Activated CD8-positive, alpha-beta memory T cell treated with anti-CD3 and anti-CD28 coated beads for 36 hours (primary cell): Measurements from ENCODE around the gene VRK3. TPM values are rescaled to one million over a fixed set of nuclear protein-coding genes. Genes with fewer than 3 reads are reported as not detected.
"Not testable (repeated sequence)": the region's sequence is repeated elsewhere in the genome, so short reads cannot be mapped to it uniquely, and the experiment has no call there.

Source experiments
- CTCF ChIA-PET: fragments of 350-600 bp; sonication (Branson Sonifier 250); formaldehyde crosslinking; loops from one replicate; lab custom pipeline; 2021; ENCODE audit warnings: antibody characterized with exemption; lab: Charles Lee
- POLR2A ChIA-PET: fragments of 350-600 bp; sonication (Branson Sonifier 250); formaldehyde crosslinking; loops from one replicate; lab custom pipeline; 2021; ENCODE audit warnings: antibody characterized with exemption; lab: Charles Lee
- total RNA-seq, 2 experiments: library from RNA; stranded (reverse); gene quantifications; one replicate each; pipeline ENCODE4 v1.2.3, GENCODE V29; 2021

VRK3 gene
- total RNA-seq, 2 experiments from 2014 or later, result 53.4 to 54.9 TPM

DNA sequence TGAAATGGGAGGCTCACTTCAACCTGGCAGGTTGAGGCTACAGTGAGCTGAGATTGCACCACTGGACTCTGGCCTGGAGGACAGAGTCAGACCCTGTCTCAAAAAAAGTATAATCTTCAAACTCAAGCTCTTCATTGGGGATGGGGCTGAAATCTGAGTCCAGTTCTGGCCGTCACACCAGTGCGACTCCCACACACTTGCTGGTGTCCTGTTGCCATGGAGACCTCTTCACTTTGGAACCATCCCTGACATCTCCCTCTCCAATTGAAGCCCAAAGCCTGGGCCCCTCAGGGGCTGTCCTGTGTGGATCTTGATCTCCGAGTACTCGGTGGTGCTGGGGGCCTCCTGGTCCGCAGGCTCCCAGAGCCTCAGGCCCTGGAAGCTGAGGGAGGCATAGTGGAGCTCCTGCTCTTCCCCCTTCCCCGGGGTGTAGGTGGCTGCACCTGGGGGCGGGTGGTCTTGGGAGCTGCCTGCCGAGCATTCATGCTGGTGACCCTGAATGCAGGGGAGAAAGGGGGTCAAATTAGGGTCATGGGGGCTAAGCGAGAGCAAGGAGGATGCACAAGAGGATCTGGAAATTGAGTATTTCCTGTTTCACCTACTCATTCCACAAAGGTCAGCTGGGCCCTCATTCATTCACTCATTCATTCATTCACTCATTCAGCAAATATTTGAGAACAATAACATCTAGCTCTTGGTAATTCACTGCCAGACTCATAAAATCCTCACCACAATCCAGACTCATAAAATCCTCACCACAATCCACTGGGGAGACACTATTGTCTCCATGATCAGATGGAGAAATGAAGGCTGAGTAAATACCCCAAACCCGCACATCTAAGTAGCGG, 75.2 kb downstream of the VRK3 start:
- POLR2A ChIA-PET, result no interaction called here
- CTCF ChIA-PET, result interaction anchor here (1.3 kb wide), 1 partner anchor 12 kb away, joined by 4 read pairs; no protein-coding TSS in a partner anchor

- ChIA-PET CTCF (no interaction called here), POLR2A (no interaction called here)
Observed at GRCh38 chr19:49946415-49946814, 78.8 kb downstream of the VRK3 start.

DNA sequence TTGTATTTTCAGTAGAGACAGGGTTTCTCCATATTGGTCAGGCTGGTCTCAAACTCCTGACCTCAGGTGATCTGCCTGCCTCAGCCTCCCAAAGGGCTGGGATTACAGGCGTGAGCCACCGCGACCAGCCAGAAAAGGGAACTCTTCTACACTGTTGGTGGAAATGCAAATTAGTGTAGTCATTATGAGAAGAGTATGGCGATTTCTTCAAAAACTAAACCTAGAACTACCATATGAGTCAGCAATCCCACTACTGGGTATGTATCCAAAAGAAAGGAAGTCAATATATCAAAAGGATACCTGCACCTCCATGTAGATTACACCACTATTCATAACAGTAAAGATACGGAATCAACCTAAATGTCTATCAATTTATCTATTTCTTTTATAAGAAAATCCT, 80.6 kb downstream of the VRK3 start:
- CTCF ChIA-PET, POLR2A ChIA-PET: not testable (repeated sequence)

- POLR2A ChIA-PET, result no interaction called here
Observed at GRCh38 chr19:49940482-49940791, 84.7 kb downstream of the VRK3 start.

DNA sequence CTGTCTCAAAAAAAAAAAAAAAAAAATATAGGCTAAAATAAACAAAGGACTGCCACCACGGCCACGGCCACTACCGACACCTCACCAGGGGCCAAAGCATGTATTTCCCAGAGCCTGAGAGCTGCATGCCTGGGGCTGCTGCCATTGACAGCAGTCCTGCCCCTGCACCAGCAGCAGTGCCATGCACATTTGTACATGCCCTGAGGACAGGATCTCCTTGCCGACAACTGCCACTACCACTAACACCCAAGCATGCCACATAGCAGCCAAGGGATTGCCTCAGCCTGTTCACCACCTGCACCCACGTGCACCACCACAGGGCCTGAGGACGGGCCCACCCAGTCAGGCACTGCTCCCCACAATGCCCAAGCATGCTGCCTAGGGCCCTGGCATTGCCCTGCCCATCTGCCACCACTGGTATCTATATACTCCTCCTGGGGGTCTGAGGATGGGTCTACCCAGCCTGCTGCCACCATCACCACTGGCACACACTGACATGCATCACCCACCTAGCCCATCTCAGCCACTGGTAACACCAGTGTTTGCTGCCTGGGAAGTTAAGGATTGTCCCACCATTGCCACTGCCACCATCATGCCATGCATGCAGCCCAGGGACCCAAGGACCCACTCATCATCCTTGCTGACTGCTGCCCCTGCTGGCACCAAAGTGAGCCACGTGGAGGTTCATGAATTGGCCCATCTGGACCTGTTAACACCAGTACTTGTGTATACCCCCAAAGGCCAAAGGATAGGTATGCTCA, 85.3 kb downstream of the VRK3 start:
- POLR2A ChIA-PET, result no interaction called here
- CTCF ChIA-PET, result interaction anchor here (3.8 kb wide), 1 partner anchor 44 kb away, joined by 27 read pairs; no protein-coding TSS in a partner anchor

More at GRCh38 chr19:49940482-49940791, 84.7 kb downstream of the VRK3 start:
- CTCF ChIA-PET, result no interaction called here

- ChIA-PET CTCF (interaction anchor here (0.7 to 3.8 kb wide), 8 partner anchors 11 to 93 kb away, joined by 3 to 27 read pairs (median 4); no protein-coding TSS in a partner anchor), POLR2A (interaction anchor here (0.7 kb wide), 1 partner anchor 72 kb away, joined by 7 read pairs; no protein-coding TSS in a partner anchor)
Observed at GRCh38 chr19:49938662-49939061, 86.5 kb downstream of the VRK3 start.

- CTCF ChIA-PET, result interaction anchor here (0.5 to 3.8 kb wide), 19 partner anchors 8 to 526 kb away, joined by 3 to 27 read pairs (median 3); partner anchors contain the start of genes ATF5, NUP62 and VRK3
- POLR2A ChIA-PET, result interaction anchor here (0.6 to 0.7 kb wide), 2 partner anchors 51 to 71 kb away, joined by 4 to 7 read pairs; no protein-coding TSS in a partner anchor
Observed at GRCh38 chr19:49937750-49938381, 87.3 kb downstream of the VRK3 start.

DNA sequence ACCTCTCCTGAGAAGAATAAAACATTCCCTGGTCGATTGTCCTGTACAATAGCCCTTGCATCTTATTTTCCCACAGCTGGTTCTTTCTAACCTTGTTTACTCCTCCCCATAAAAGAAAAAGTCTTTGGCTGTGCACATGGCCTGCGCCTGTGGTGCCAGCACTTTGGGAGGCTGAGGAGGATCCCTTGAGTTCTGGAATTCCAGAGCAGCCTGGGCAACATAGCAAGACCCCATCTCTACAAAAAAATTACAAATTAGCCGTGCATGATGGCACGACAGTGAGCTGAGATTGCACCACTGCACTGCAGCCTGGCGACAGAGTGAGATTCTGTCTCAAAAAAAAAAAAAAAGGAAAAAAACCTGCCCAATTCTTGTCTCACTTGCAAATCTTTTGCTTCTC, 88.6 kb downstream of the VRK3 start:
- POLR2A ChIA-PET, result no interaction called here
- CTCF ChIA-PET, result interaction anchor here (3.4 to 3.8 kb wide), 2 partner anchors 18 to 48 kb away, joined by 13 to 27 read pairs; no protein-coding TSS in a partner anchor

DNA sequence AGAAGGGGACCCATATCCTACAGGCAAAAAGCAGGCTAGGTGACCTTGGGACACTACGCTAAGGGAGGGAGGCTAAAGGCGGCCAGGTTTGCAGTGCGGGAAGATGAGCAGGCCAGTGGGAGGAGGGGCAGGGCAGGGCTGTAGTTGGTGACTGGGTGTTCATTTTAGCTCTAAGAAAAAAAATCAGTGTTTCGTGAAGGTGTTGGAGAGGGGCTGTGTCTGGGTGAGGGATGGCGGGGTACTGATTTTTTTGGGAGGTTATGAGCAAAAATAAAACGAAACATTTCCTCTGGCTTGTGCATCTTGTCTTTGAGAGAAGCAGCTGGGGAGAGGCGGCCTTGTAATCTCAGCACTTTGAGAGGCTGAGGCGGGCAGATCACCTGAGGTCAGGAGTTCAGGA, 91.5 kb downstream of the VRK3 start:
- ChIA-PET POLR2A (no interaction called here), CTCF (interaction anchor here (1.1 kb wide), 1 partner anchor 50 kb away, joined by 4 read pairs; no protein-coding TSS in a partner anchor)

- CTCF ChIA-PET, result interaction anchor here (1.1 kb wide), 1 partner anchor 51 kb away, joined by 4 read pairs; no protein-coding TSS in a partner anchor
- POLR2A ChIA-PET, result no interaction called here
Observed at GRCh38 chr19:49932731-49933131, 92.4 kb downstream of the VRK3 start.

GRCh38 chr19:49932041-49932451, 93.1 kb downstream of the VRK3 start:
- ChIA-PET CTCF (no interaction called here), POLR2A (no interaction called here)

GRCh38 chr19:49931293-49932040, 93.7 kb downstream of the VRK3 start:
- CTCF ChIA-PET, result no interaction called here
- POLR2A ChIA-PET, result interaction anchor here (0.6 kb wide), 1 partner anchor 35 kb away, joined by 3 read pairs; the partner anchor contains the start of gene IL4I1

DNA sequence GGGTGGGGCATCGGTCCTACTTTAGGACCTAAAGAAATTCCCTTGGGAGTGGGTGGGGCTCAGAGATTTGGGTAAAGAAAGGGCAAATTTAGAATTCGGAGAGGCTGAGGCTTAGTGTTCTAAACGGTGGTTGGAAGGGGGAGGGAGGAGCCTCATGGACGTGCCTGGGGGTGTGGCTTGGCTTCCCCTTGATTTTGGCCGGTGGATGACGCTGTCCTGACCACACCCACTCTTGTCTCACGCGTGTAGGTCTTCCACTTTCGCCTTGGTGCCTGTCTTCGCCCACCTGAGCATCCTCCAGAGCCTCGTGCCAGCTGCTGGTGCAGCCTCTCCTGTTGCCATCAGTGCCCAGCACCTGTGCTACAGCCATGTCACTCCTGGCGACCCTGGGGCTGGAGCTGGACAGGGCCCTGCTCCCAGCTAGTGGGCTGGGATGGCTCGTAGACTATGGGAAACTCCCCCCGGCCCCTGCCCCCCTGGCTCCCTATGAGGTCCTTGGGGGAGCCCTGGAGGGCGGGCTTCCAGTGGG, 94.6 kb downstream of the VRK3 start:
- ChIA-PET POLR2A (interaction anchor here (1.0 to 2.2 kb wide), 3 partner anchors 36 to 80 kb away, joined by 3 to 12 read pairs (median 8); partner anchors contain the start of genes AKT1S1 and TBC1D17), CTCF (interaction anchor here (1.1 to 2.7 kb wide), 3 partner anchors 16 to 95 kb away, joined by 3 to 13 read pairs (median 5); partner anchors contain the start of genes VRK3 and ZNF473)

DNA sequence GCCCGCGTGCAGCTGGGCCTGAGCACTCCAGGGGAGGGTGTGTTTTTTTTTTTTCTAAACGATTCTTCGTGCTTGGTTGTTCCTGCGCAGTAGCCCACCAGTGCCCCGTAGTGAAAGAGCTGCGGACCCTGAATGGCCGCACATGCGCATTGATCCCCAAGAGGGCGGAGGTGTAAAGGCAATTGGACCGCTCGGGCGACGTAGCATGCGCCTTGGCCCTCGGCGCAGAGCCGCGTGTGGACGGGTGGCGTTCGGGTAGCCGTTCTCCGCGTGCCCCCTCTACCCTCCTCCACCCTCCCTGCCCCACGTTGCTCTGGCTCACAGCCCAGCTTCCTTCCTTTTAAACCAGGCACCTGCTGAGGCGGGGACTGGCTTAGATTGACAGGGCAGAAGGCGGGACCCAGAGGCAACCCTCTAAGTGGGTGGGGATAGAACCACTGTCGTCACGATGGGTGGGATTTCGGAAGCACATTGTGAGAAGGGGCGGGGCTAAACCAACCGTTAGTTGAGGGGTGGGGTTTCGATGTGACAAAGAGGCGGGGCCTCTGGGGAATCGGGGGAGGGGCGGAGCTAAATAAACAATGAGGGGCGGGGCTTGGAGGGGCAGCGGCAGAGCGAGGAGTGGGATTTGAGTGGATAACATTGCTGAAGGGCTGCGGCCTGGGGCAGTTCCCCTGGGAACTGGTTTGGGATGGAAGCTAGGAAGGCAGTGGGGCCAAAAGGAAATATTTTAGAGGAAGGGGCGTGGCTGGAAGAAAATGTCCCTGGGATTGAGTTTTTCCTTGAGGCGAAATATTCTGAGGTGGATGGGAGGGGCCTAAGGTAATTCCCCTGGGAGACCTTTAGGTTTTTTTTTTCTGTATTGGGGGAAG, 95.3 kb downstream of the VRK3 start:
- POLR2A ChIA-PET, result interaction anchor here (0.6 to 2.2 kb wide), 10 partner anchors 32 to 332 kb away, joined by 3 to 12 read pairs (median 4); partner anchors contain the start of genes AKT1S1, IL4I1, TBC1D17 and ZNF473
- CTCF ChIA-PET, result interaction anchor here (1.1 to 2.7 kb wide), 7 partner anchors 8 to 96 kb away, joined by 3 to 13 read pairs (median 3); partner anchors contain the start of genes PTOV1, VRK3 and ZNF473

DNA sequence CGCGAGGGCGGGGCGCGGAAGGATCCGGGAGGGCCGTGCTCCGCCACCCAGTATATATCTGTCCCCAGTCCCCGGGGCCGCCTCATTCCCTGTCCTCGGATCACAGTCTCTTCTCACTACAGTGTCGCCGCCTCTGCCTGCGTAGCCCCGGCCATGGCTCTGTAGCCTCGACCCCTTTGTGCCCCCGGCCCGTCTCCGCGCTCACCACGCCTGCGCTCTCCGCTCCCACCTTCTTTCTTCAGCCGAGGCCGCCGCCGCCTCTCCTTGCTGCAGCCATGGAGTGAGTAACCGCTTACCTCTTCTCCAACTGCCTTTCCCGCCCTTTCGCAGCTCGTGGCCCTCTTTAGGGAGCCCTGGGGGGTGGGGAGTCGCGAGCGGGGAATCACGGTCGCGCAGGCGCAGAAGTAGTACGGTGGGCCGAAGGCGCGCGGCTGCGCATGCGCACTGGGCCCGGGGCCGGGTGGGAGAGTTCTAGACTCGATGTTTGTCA, 96.0 kb downstream of the VRK3 start, which contains the start of the genes ATF5 and NUP62:
Gene ATF5 (plus strand): TSS at position 85 of the 490 bp plus-strand sequence. CDS start 1,646 bp downstream, outside the sequence.
Gene NUP62 (minus strand): TSS at position 384 of the 490 bp plus-strand sequence. CDS start 19,697 bp downstream, outside the sequence.
- POLR2A ChIA-PET, result interaction anchor here (0.6 to 2.2 kb wide), 12 partner anchors 9 to 331 kb away, joined by 3 to 12 read pairs (median 4); partner anchors contain the start of genes AKT1S1, IL4I1, TBC1D17 and ZNF473
- CTCF ChIA-PET, result interaction anchor here (1.0 to 2.7 kb wide), 9 partner anchors 8 to 96 kb away, joined by 3 to 13 read pairs (median 3); partner anchors contain the start of genes PTOV1, VRK3 and ZNF473
